AG09319 (cell line): ENCODE data around the gene CD101.

Source experiments
- DNase-seq: peaks from one replicate; pipeline ENCODE4 v3.0.0-alpha.2; 2010; ENCODE audit warnings: low read depth; ENCODE audit errors: extremely low read depth
- TF ChIP-seq, protein P1 (sequence below): IDR thresholded peaks from 2 replicates; pipeline ENCODE4 v1.5.1; 2011; ENCODE audit warnings: low read depth, mild to moderate bottlenecking, inconsistent platforms, low read length, moderate library complexity

Gene CD101

DNA sequence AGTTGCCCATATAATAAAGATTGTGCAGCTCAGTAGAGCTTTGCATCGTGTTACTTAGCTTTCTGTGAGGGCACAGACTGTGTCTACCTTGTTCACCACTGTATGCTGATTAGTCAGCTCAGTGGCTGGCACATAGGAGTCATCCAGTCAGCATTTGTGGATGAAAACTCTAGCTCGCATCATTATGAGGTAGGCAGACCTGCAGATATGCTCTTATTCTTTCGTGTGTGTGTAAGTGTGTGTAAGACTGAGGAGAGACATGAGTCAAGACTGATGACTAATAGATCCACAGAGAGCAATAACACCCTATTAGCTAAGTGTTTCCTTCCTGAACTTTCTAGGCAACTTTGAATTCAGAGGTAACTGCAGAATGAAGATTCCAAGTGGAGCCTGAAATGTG is 75.7 kb downstream of the CD101 start:
- DNase-seq, result no peak
- TF ChIP-seq, protein P1, sequence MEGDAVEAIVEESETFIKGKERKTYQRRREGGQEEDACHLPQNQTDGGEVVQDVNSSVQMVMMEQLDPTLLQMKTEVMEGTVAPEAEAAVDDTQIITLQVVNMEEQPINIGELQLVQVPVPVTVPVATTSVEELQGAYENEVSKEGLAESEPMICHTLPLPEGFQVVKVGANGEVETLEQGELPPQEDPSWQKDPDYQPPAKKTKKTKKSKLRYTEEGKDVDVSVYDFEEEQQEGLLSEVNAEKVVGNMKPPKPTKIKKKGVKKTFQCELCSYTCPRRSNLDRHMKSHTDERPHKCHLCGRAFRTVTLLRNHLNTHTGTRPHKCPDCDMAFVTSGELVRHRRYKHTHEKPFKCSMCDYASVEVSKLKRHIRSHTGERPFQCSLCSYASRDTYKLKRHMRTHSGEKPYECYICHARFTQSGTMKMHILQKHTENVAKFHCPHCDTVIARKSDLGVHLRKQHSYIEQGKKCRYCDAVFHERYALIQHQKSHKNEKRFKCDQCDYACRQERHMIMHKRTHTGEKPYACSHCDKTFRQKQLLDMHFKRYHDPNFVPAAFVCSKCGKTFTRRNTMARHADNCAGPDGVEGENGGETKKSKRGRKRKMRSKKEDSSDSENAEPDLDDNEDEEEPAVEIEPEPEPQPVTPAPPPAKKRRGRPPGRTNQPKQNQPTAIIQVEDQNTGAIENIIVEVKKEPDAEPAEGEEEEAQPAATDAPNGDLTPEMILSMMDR, result no peak

DNA sequence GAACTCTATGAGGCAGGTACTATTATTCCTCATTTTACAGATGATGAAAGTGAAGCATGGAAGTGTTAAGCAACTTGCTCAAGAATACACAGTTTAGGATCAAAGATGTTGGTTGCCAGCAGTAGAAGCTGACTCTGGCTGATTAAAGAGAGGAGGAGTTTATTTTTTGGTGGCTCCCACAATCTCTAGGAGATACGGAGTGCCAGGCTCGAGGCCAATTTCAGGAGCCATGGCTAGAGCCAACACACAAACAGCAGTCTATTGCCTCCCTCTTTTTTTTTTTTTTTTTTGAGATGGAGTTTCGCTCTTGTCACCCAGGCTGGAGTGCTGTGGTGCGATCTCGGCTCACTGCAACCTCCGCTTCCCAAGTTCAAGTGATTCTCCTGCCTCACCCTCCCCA is 78.2 kb downstream of the CD101 start:
- DNase-seq, result no peak
- TF ChIP-seq, protein P1, result no peak

DNA sequence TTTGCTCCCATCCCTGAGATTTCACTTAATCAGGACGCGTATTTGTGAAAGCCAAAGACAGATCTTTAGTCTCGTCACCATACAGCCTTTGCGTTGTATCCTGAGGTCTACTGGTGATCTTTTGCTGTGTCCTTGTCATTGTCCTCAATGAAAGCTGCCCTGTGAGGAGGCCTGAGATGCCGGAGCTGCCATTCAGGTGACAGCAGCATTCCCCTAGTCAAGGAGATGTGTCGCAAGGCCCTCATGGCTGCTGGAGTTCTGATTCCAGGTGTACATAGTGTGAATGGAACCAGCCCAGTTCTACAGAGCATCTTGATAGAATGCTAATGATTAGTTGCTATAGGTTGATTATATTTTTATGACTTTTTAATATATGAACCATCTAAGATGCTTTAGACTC is 82.7 kb downstream of the CD101 start:
- DNase-seq, result no peak
- TF ChIP-seq, protein P1, result no peak
